Right lobe of liver (tissue), 6 donors: Measurements from ENCODE around the gene HDAC1. TPM values are rescaled to one million over a fixed set of nuclear protein-coding genes. Genes with fewer than 3 reads are reported as not detected.

Experiments
- ATAC-seq, 4 donors: fragments of 200-7000 bp; cut with Tn5 transposase; one replicate each; pipeline ENCODE4 v1.9.1; 2020; ENCODE audit warnings: mild to moderate bottlenecking in 4 of 4, moderate library complexity in 4 of 4
- DNase-seq, 3 donors: peaks; one replicate each; pipeline ENCODE4 v3.0.0-alpha.2; 2020
- H3K27ac ChIP-seq, 3 donors: fragments of 200-600 bp; one replicate each; pipeline ENCODE4 v1.8.0; 2022
- H3K27me3 ChIP-seq, 2 donors: fragments of 200-600 bp; one replicate each; pipeline ENCODE4 v1.8.0; 2022
- H3K36me3 ChIP-seq, 4 donors: fragments of 200-600 bp; sonication (generic) in 1 of 4; one replicate each; pipeline versions ENCODE4 v1.5.1 to v1.8.0; 2017 to 2022; ENCODE audit warnings: control low read depth in 1 of 4
- H3K4me1 ChIP-seq, 4 donors: fragments of 200-600 bp; sonication (generic) in 1 of 4; one replicate each; pipeline versions ENCODE4 v1.5.1 to v1.8.0; 2017 to 2022; ENCODE audit warnings: control low read depth in 1 of 4
- H3K4me3 ChIP-seq, 3 donors: fragments of 200-600 bp; one replicate each; pipeline ENCODE4 v1.8.0; 2022
- H3K9me3 ChIP-seq, 4 donors: fragments of 200-600 bp; sonication (generic) in 1 of 4; one replicate each; pipeline versions ENCODE4 v1.5.1 to v1.8.0; 2017 to 2022; ENCODE audit warnings: control low read depth in 1 of 4
- CTCF ChIP-seq, 4 donors: fragments of 200-600 bp in 3 of 4; fragments of 450-650 bp in 1 of 4; IDR thresholded peaks; one replicate each; pipeline versions ENCODE4 v1.5.1 to v1.8.0; 2016 to 2022; ENCODE audit warnings: antibody characterized with exemption in 4 of 4, mild to moderate bottlenecking in 2 of 4
- POLR2A ChIP-seq: fragments of 450-650 bp; IDR thresholded peaks from one replicate; pipeline ENCODE4 v1.6.1; 2017; ENCODE audit warnings: antibody characterized with exemption, mild to moderate bottlenecking
- WGBS: methylation state at CpG from one replicate; pipeline ENCODE4 v1.1.6; 2018; ENCODE audit warnings: low coverage, low lambda C conversion rate; ENCODE audit not compliant: insufficient coverage; ENCODE audit errors: missing lambda C conversion rate; 5-methylcytosine and 5-hydroxymethylcytosine counted together
- intact Hi-C, 2 donors: fragments of 100-400 bp; cut with DNase I; formaldehyde crosslinking; loops; one replicate each; pipeline versions ENCODE4 v1.11.2 to v1.14.1; 2022
- total RNA-seq, 6 experiments: library from RNA; depleted of rRNA in 2 of 6; stranded (reverse); fragments of >200 nt in 2 of 6; fragmentation: NEBNext Ultra II Directional in 3 of 6; extraction: Animal tissue kit (Norgen Biotek cat#: 25700) in 3 of 6; gene quantifications; one replicate each; pipeline versions ENCODE4 v1.1.0 to v1.2.4, GENCODE V29; 2016 to 2023
- donor health status: DM: no; HTN: yes; CAD: no.
- donor health status: DM: no; HTN: no; CAD: no.
- donor health status: DM: no; HTN: no; CAD: no.
- donor health status: DM: no; HTN: yes; CAD: no.
- donor health status: DM: no; HTN: yes; CAD: no.

Gene HDAC1
- total RNA-seq, 6 experiments from 2014 or later = 24.0 to 40.6 (median 32.4) TPM

GRCh38 chr1:32341186-32341757 lies 49.4 kb downstream of the HDAC1 start:
- intact Hi-C loops = no loop called here
- H3K4me1 ChIP-seq = no peaks in the 10 kb centered on the region
- DNase-seq (peak in 1 of 3 donors; percentile 41), ATAC-seq (no peak)
- no peaks in the 10 kb centered on the region for H3K27me3 ChIP-seq
- no peak overlapping the region for H3K27ac ChIP-seq
- 96% methylated on average over 7 of the region's 11 CpGs for WGBS
- H3K36me3 ChIP-seq = no peaks in the 10 kb centered on the region
- H3K9me3 ChIP-seq = no peaks in the 10 kb centered on the region
- TF ChIP-seq POLR2A (no peak), CTCF (IDR thresholded peaks at IDR 0.05) (no peak)
- H3K4me3 ChIP-seq = no peak overlapping the region

- no peak for TF ChIP-seq CTCF (IDR thresholded peaks at IDR 0.05)
- no peak for TF ChIP-seq POLR2A
- intact Hi-C loops = no loop called here
- Histone ChIP-seq H3K4me1 (no peaks in the 10 kb centered on the region), H3K4me3 (no peak overlapping the region), H3K9me3 (no peaks in the 10 kb centered on the region), H3K36me3 (no peaks in the 10 kb centered on the region), H3K27ac (no peak overlapping the region), H3K27me3 (no peaks in the 10 kb centered on the region)
- peak in 1 of 4 donors; percentile 39 for ATAC-seq
- DNase-seq = no peak
- 38% methylated on average over 4 of the region's 5 CpGs for WGBS
Measured at GRCh38 chr1:32341971-32342370, 50.1 kb downstream of the HDAC1 start.

GRCh38 chr1:32342704-32343103 lies 50.8 kb downstream of the HDAC1 start:
- Histone ChIP-seq H3K4me1 (no peaks in the 10 kb centered on the region), H3K4me3 (no peak overlapping the region), H3K27ac (no peak overlapping the region), H3K9me3 (no peaks in the 10 kb centered on the region), H3K27me3 (no peaks in the 10 kb centered on the region), H3K36me3 (no peaks in the 10 kb centered on the region)
- 91% methylated on average over 4 of the region's 10 CpGs for WGBS
- ATAC-seq = no peak
- DNase-seq = peak in 1 of 3 donors; percentile 21
- TF ChIP-seq POLR2A (no peak), CTCF (IDR thresholded peaks at IDR 0.05) (no peak)
- intact Hi-C loops = no loop called here

- Histone ChIP-seq H3K4me3 (no peak overlapping the region), H3K9me3 (no peaks in the 10 kb centered on the region), H3K36me3 (no peaks in the 10 kb centered on the region), H3K27me3 (no peaks in the 10 kb centered on the region), H3K4me1 (peaks cover 0 to 5% (median 0%) of the 10 kb centered on the region in 4 donors), H3K27ac (no peak overlapping the region)
- 45% methylated on average over 7 of the region's 8 CpGs for WGBS
- ATAC-seq = peak; percentile 46 to 66 (median 59)
- intact Hi-C loops = no loop called here
- TF ChIP-seq POLR2A (no peak), CTCF (IDR thresholded peaks at IDR 0.05) (no peak)
- DNase-seq = peak in 1 of 3 donors; percentile 44
Measured at GRCh38 chr1:32345289-32345827, 53.5 kb downstream of the HDAC1 start.
